ENCODE data around the gene SAMD11.
"Not testable (repeated sequence)": the region's sequence is repeated elsewhere in the genome, so short reads cannot be mapped to it uniquely, and the experiment has no call there.

The SAMD11 gene

GRCh38 chr1:934991-935750, 11.4 kb downstream of the SAMD11 start:
- peak; percentile 64 for DNase-seq

- DNase-seq, result peak; percentile 99
Observed at GRCh38 chr1:935751-936231, 12.1 kb downstream of the SAMD11 start.

GRCh38 chr1:936348-937264, 12.9 kb downstream of the SAMD11 start:
- DNase-seq, result peak; percentile 42

- no peak for DNase-seq
Observed at GRCh38 chr1:937521-937920, 13.8 kb downstream of the SAMD11 start.

GRCh38 chr1:938088-938683, 14.5 kb downstream of the SAMD11 start:
- peak; percentile 62 for DNase-seq

GRCh38 chr1:938711-939489, 15.2 kb downstream of the SAMD11 start:
- DNase-seq, result peak; percentile 50

- peak; percentile 62 for DNase-seq
Observed at GRCh38 chr1:939511-940106, 15.9 kb downstream of the SAMD11 start.

GRCh38 chr1:940107-941014, 16.6 kb downstream of the SAMD11 start:
- DNase-seq, result peak; percentile 90

- DNase-seq, result peak; percentile 55
Observed at GRCh38 chr1:941015-941587, 17.4 kb downstream of the SAMD11 start.

GRCh38 chr1:941588-942383, 18.1 kb downstream of the SAMD11 start:
- peak; percentile 98 for DNase-seq

- peak; percentile 63 for DNase-seq
Observed at GRCh38 chr1:942411-942821, 18.7 kb downstream of the SAMD11 start.

GRCh38 chr1:942864-943533, 19.3 kb downstream of the SAMD11 start:
- peak; percentile 63 for DNase-seq

- no peak for DNase-seq
Observed at GRCh38 chr1:943545-944340, 20.0 kb downstream of the SAMD11 start.

GRCh38 chr1:944341-945325, 20.9 kb downstream of the SAMD11 start:
- DNase-seq, result peak; percentile 98

- no peak for DNase-seq
Observed at GRCh38 chr1:945688-946556, 22.2 kb downstream of the SAMD11 start.

- DNase-seq, result not testable (repeated sequence)
Observed at GRCh38 chr1:946811-947210, 23.1 kb downstream of the SAMD11 start.

All from NCI-H82 (cell line).